GM12891 (cell line): ENCODE results near the gene PCNT.
"Not testable (repeated sequence)": the region's sequence is repeated elsewhere in the genome, so short reads cannot be mapped to it uniquely, and the experiment has no call there.

Experiments used
- PAX5 ChIP-seq: IDR thresholded peaks from 2 replicates; pipeline ENCODE4 v1.6.1; 2011; ENCODE audit warnings: low read length, moderate library complexity, mild to moderate bottlenecking; ENCODE audit not compliant: insufficient read depth, severe bottlenecking
- POLR2A ChIP-seq: IDR thresholded peaks from 2 replicates; pipeline ENCODE4 v1.6.1; 2011; ENCODE audit warnings: low read depth, low read length, control low read depth
- POLR2AphosphoS5 ChIP-seq: IDR thresholded peaks from 2 replicates; pipeline ENCODE4 v1.6.1; 2011; ENCODE audit warnings: low read depth, low read length, control low read depth
- POU2F2 ChIP-seq: IDR thresholded peaks from 2 replicates; pipeline ENCODE4 v1.6.1; 2011; ENCODE audit warnings: low read depth, mild to moderate bottlenecking, control low read depth, low read length, moderate library complexity
- SPI1 ChIP-seq: IDR thresholded peaks from 2 replicates; pipeline ENCODE4 v1.6.1; 2011; ENCODE audit warnings: low read depth, low read length, control low read depth
- TAF1 ChIP-seq: IDR thresholded peaks from 2 replicates; pipeline ENCODE4 v1.6.1; 2011; ENCODE audit warnings: low read depth, low read length, control low read depth

DNA sequence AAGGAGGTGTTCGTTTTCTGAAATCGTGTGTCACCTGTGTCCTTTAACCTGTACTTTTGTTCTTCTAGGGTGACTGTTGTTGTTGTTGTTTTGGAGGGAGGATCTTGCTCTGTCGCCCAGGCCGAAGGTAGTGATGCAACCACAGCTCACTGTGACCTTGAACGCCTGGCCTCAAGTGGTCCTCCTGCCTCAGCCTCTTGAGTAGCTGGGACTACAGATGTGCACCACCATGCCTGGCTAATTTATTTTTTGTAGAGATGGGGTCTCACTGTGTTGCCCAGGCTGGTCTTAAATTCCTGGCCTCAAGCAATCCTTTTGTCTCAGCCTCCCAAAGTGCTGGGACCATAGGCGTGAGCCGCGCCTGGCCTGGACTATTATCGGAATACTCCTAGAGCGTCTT is 49.0 kb downstream of the PCNT start:
- not testable (repeated sequence) for TF ChIP-seq POLR2AphosphoS5, SPI1, POLR2A, TAF1, PAX5, POU2F2
